Loucy (cell line): Measurements from ENCODE around the gene ADGRE1.

Source experiments
- CTCF ChIP-seq: fragments of 200-600 bp; sonication (generic); conservative IDR thresholded peaks from 2 replicates; pipeline ENCODE4 v1.5.1; 2014; ENCODE audit warnings: mild to moderate bottlenecking, antibody characterized with exemption, low read length
- EZH2phosphoT487 ChIP-seq: fragments of 200-600 bp; IDR thresholded peaks from 2 replicates; pipeline ENCODE4 v1.6.1; 2018; ENCODE audit warnings: antibody characterized with exemption, mild to moderate bottlenecking, moderate library complexity, borderline replicate concordance

GRCh38 chr19:6856749-6857372 is 30.5 kb upstream of the ADGRE1 start:
- TF ChIP-seq CTCF (no peak), EZH2phosphoT487 (no peak)
